ENCODE data around the gene MTHFD1.

Gene MTHFD1

GRCh38 chr14:64405295-64405694 lies 17.1 kb downstream of the MTHFD1 start:
- DNase-seq (ENCODE audit: low read depth in 2 of 2): no peak

GRCh38 chr14:64407329-64407728 lies 19.2 kb downstream of the MTHFD1 start:
- DNase-seq (ENCODE audit: low read depth in 2 of 2): no peak

GRCh38 chr14:64409126-64409920 lies 21.2 kb downstream of the MTHFD1 start:
- DNase-seq (ENCODE audit: low read depth in 2 of 2): no peak

- no peak for DNase-seq (ENCODE audit: low read depth in 2 of 2)
Measured at GRCh38 chr14:64410084-64410774, 22.1 kb downstream of the MTHFD1 start.

- DNase-seq (ENCODE audit: low read depth in 2 of 2): no peak
Measured at GRCh38 chr14:64411001-64411400, 22.8 kb downstream of the MTHFD1 start.

GRCh38 chr14:64412237-64412636 lies 24.1 kb downstream of the MTHFD1 start:
- no peak for DNase-seq (ENCODE audit: low read depth in 2 of 2)

- no peak for DNase-seq (ENCODE audit: low read depth in 2 of 2)
Measured at GRCh38 chr14:64416348-64416932, 28.3 kb downstream of the MTHFD1 start.

- DNase-seq (ENCODE audit: low read depth in 2 of 2): no peak
Measured at GRCh38 chr14:64417055-64417770, 29.1 kb downstream of the MTHFD1 start.

GRCh38 chr14:64417771-64418125 lies 29.6 kb downstream of the MTHFD1 start:
- no peak for DNase-seq (ENCODE audit: low read depth in 2 of 2)

GRCh38 chr14:64419003-64419402 lies 30.9 kb downstream of the MTHFD1 start:
- no peak for DNase-seq (ENCODE audit: low read depth in 2 of 2)

GRCh38 chr14:64421166-64421565 lies 33.0 kb downstream of the MTHFD1 start:
- DNase-seq (ENCODE audit: low read depth in 2 of 2): no peak

- DNase-seq (ENCODE audit: low read depth in 2 of 2): no peak
Measured at GRCh38 chr14:64422005-64422404, 33.9 kb downstream of the MTHFD1 start.

GRCh38 chr14:64422756-64423155 lies 34.6 kb downstream of the MTHFD1 start:
- DNase-seq (ENCODE audit: low read depth in 2 of 2): no peak

- DNase-seq (ENCODE audit: low read depth in 2 of 2): no peak
Measured at GRCh38 chr14:64423987-64424386, 35.8 kb downstream of the MTHFD1 start.

- no peak for DNase-seq (ENCODE audit: low read depth in 2 of 2)
Measured at GRCh38 chr14:64434528-64434927, 46.4 kb downstream of the MTHFD1 start.

- no peak for DNase-seq (ENCODE audit: low read depth in 2 of 2)
Measured at GRCh38 chr14:64438181-64438841, 50.2 kb downstream of the MTHFD1 start.

GRCh38 chr14:64439141-64439540 lies 51.0 kb downstream of the MTHFD1 start:
- DNase-seq (ENCODE audit: low read depth in 2 of 2): no peak

- DNase-seq (ENCODE audit: low read depth in 2 of 2): no peak
Measured at GRCh38 chr14:64440494-64440893, 52.3 kb downstream of the MTHFD1 start.

- DNase-seq (ENCODE audit: low read depth in 2 of 2): no peak
Measured at GRCh38 chr14:64442300-64442988, 54.3 kb downstream of the MTHFD1 start.

- no peak for DNase-seq (ENCODE audit: low read depth in 2 of 2)
Measured at GRCh38 chr14:64444140-64444539, 56.0 kb downstream of the MTHFD1 start.

Measured in stimulated activated CD8-positive, alpha-beta memory T cell treated with anti-CD3 and anti-CD28 coated beads, Interleukin-7, amount 100 ng/mL, for 4 hours (primary cell).